Hematopoietic multipotent progenitor cell treated with erythropoietin and hydrocortisone succinate and interleukin-3 and kit ligand, for 17 days (in vitro differentiated cells): Measurements from ENCODE around the gene TFEB.

ENCODE experiments used
- DNase-seq: peaks from one replicate; pipeline ENCODE4 v3.0.0-alpha.2; 2015; ENCODE audit warnings: low spot score

Gene TFEB

GRCh38 chr6:41638002-41638934 is 97.1 kb downstream of the TFEB start, which contains the start of gene MDFI:
Gene MDFI (plus strand): TSS chr6:41638468. CDS start chr6:41638750, 282 bp downstream.
- no peak for DNase-seq

GRCh38 chr6:41637194-41638001 is 98.0 kb downstream of the TFEB start:
- DNase-seq = no peak

DNA sequence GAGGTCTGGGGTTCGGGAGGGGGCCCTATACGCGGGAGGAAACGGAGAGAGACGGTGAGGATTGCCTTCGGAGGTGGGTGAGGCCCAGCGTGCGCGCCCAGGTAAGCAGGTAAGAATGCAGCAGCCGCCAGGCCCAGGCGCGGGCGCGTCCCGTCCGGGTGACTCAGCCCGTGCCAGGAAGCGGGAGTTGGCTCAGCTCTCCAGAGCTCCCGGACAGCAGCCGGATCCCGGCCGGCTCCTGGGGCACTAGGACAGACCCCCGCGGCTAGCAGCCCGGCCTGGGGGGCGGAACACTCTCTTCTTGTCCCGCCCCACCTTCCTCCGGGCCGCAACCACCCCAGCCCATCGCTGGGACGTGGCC is 98.6 kb downstream of the TFEB start:
- no peak for DNase-seq

DNA sequence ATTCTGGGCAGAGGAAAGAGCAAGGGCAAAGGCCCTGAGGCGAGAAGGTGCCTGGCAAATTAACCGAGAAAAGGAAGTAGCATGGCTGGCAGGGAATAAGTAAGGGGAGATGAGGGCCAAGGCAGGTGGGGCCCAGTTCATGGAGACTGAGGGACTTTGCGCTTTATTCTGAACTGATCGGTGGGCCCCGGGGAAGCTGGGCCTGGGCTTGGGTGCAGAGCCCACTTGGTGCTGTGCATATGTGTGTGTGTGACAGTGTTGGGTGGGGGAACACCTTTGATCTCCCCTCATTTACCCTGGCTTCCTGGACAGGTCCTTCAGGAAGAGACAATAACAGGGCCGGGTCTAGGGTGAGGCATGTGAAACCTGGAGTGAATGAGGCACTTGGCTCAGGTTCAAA is 100.0 kb downstream of the TFEB start:
- DNase-seq = no peak

DNA sequence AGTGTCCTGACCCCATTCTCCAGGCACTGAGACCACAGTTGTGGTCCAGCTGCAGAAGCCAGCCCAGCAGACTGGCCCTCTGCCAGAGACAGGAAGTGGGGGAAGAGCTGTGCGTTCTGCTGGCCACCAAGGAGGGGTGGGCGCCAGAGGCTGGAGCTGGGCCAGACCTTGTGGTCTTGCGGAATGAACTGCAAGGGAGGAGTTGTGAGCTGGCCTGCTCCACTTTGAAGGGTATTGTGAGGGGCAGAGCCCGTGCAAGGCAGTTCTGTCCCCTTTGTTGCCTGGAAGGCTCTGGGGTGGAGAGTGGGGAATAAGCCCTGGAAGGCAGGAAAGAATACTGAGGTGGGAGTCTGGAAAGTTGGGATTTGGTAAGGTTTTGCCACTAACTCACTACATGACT is 100.8 kb downstream of the TFEB start:
- no peak for DNase-seq
